ENCODE results near the gene CXCR1. TPM values are rescaled to one million over a fixed set of nuclear protein-coding genes. Genes with fewer than 3 reads are reported as not detected.

CXCR1 gene
- total RNA-seq, 2 experiments from 2014 or later: not detected

GRCh38 chr2:218169757-218170546, 3.2 kb upstream of the CXCR1 start:
- Histone ChIP-seq H3K4me3 (ENCODE audit: low read depth, low read length, poor library complexity, severe bottlenecking) (no peak overlapping the region), H3K4me2 (ENCODE audit: low read length) (no peak overlapping the region), H3K27ac (ENCODE audit: low read depth, low read length, poor library complexity, severe bottlenecking) (no peak overlapping the region), H3K36me3 (ENCODE audit: insufficient read depth, low read length) (no peaks in the 10 kb centered on the region), H4K20me1 (ENCODE audit: insufficient read depth, low read length) (no peaks in the 10 kb centered on the region), H3K4me1 (ENCODE audit: insufficient read depth, low read length, poor library complexity, severe bottlenecking) (no peaks in the 10 kb centered on the region), H2AFZ (ENCODE audit: low read length) (no peak overlapping the region), H3K79me2 (ENCODE audit: insufficient read depth, low read depth, low read length) (no peaks in the 10 kb centered on the region), H3K9me2 (ENCODE audit: insufficient read depth, low read length) (no peaks in the 10 kb centered on the region), H3K9me3 (ENCODE audit: low read length) (no peaks in the 10 kb centered on the region)
- no peak for TF ChIP-seq CTCF (conservative IDR thresholded peaks at IDR 0.05; ENCODE audit: low read length)
- TF ChIP-seq EZH2phosphoT487 (IDR thresholded peaks at IDR 0.05; ENCODE audit: borderline replicate concordance, low read depth, low read length): no peak
- ChIA-PET CTCF (ENCODE audit: unreplicated experiment) (no interaction called here), POLR2A (interaction anchor here (1.1 kb wide), 1 partner anchor 102 kb away, joined by 3 read pairs; no protein-coding TSS in a partner anchor)
- DNase-seq (ENCODE audit: low spot score): peak; percentile 19
- BruUV-seq (replicated peaks): no TSS peak
- intact Hi-C loops (cut with micrococcal nuclease; ENCODE audit: unreplicated experiment): loop anchor here (2.0 to 5.0 kb wide), 2 partner anchors 87 to 102 kb away; partner anchors contain the start of genes AAMP and PNKD

DNA sequence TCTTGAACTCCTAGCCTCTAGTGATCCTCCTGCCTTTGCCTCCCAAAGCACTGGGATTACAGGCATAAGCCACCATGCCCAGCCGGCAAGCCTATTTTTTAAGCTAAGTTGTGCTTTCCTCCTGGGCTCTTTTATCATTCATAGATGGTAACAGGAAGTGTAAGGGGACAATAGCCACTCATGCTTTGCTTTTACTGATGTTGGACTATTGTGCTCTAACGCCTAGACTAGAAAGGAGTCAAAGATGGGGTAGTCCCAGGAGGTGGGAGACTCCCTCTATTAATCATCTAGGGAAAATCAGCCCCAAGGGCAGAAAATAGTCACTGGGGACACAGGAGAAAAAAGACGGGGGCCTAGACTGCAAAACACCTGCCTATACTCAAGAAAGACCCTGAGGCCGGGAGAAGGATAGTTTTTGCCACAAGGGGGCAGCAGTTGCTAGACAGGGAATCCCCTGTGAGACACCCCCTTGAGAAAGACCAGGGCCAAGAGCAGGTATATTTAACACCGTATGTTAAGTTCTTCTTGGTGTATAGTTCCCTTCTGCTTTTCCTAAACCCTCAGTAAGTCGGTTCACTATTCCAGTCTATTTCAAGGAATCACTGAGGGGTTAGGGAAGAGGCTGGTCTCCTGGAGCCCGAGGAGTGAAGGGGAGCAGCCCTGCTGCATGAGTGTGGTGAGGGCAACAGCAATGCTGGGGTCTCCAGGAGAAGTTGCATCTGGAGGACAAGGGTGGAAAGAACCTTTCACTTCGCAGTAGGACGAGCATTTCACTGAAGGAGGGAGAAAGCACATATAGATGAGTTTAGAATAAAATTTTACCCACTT, 2.1 kb upstream of the CXCR1 start:
- ChIA-PET POLR2A (no interaction called here), CTCF (ENCODE audit: unreplicated experiment) (no interaction called here)
- peak; percentile 76 for DNase-seq (ENCODE audit: low spot score)
- Histone ChIP-seq H3K4me2 (ENCODE audit: low read length) (no peak overlapping the region), H3K27ac (ENCODE audit: low read depth, low read length, poor library complexity, severe bottlenecking) (no peak overlapping the region), H3K9me2 (ENCODE audit: insufficient read depth, low read length) (no peaks in the 10 kb centered on the region), H3K4me1 (ENCODE audit: insufficient read depth, low read length, poor library complexity, severe bottlenecking) (no peaks in the 10 kb centered on the region), H3K9me3 (ENCODE audit: low read length) (no peaks in the 10 kb centered on the region), H3K79me2 (ENCODE audit: insufficient read depth, low read depth, low read length) (no peaks in the 10 kb centered on the region), H4K20me1 (ENCODE audit: insufficient read depth, low read length) (no peaks in the 10 kb centered on the region), H3K36me3 (ENCODE audit: insufficient read depth, low read length) (no peaks in the 10 kb centered on the region), H2AFZ (ENCODE audit: low read length) (no peak overlapping the region), H3K4me3 (ENCODE audit: low read depth, low read length, poor library complexity, severe bottlenecking) (no peak overlapping the region)
- intact Hi-C loops (cut with micrococcal nuclease; ENCODE audit: unreplicated experiment): loop anchor here (2.0 to 5.0 kb wide), 2 partner anchors 88 to 103 kb away; partner anchors contain the start of genes AAMP and PNKD
- no TSS peak for BruUV-seq (replicated peaks)
- TF ChIP-seq EZH2phosphoT487 (IDR thresholded peaks at IDR 0.05; ENCODE audit: borderline replicate concordance, low read depth, low read length) (no peak), CTCF (conservative IDR thresholded peaks at IDR 0.05; ENCODE audit: low read length) (peak; percentile 96)
